Adrenal gland (tissue), 12 donors: ENCODE data around the gene GPR161. TPM values are rescaled to one million over a fixed set of nuclear protein-coding genes. Genes with fewer than 3 reads are reported as not detected.
"Not testable (repeated sequence)": the region's sequence is repeated elsewhere in the genome, so short reads cannot be mapped to it uniquely, and the experiment has no call there.

Experiments used
- DNase-seq, 7 donors: peaks; one replicate each; pipeline ENCODE4 v3.0.0-alpha.2; 2019 to 2020
- H3K27ac ChIP-seq, 5 donors: fragments of 200-600 bp; sonication (generic) in 4 of 5; 1 replicate in 3 of 5; 2 replicates in 2 of 5; pipeline versions ENCODE4 v1.5.1 to v1.8.0; 2016 to 2020; ENCODE audit warnings: mild to moderate bottlenecking in 1 of 5
- H3K27me3 ChIP-seq: fragments of 200-600 bp; 2 replicates; pipeline ENCODE4 v1.8.0; 2021
- H3K36me3 ChIP-seq, 2 donors: fragments of 200-600 bp; replicated peaks in 1 of 2; 1 replicate in 1 of 2; 2 replicates in 1 of 2; pipeline versions ENCODE4 v1.5.1 to v1.8.0; 2018 to 2022
- H3K4me1 ChIP-seq, 2 donors: fragments of 200-600 bp; replicated peaks in 1 of 2; 1 replicate in 1 of 2; 2 replicates in 1 of 2; pipeline versions ENCODE4 v1.5.1 to v1.8.0; 2018 to 2021
- H3K4me3 ChIP-seq, 4 donors: fragments of 200-600 bp; sonication (generic) in 3 of 4; one replicate each; pipeline ENCODE4 v1.5.1; 2016 to 2018
- H3K9me3 ChIP-seq, 3 donors: fragments of 200-600 bp; sonication (generic) in 1 of 3; replicated peaks in 1 of 3; 1 replicate in 2 of 3; 2 replicates in 1 of 3; pipeline versions ENCODE4 v1.5.1 to v1.8.0; 2016 to 2021
- CTCF ChIP-seq, 6 experiments: fragments of 450-650 bp in 4 of 6; fragments of 200-600 bp in 2 of 6; sonication (generic) in 1 of 6; IDR thresholded peaks; 1 replicate in 5 of 6; 2 replicates in 1 of 6; pipeline versions ENCODE4 v1.5.1 to v1.8.0; 2016 to 2021; ENCODE audit warnings: antibody characterized with exemption in 6 of 6, mild to moderate bottlenecking in 2 of 6, moderate library complexity in 1 of 6
- POLR2A ChIP-seq, 2 donors: fragments of 450-650 bp; IDR thresholded peaks; one replicate each; pipeline ENCODE4 v1.6.1; 2017; ENCODE audit warnings: antibody characterized with exemption in 2 of 2, mild to moderate bottlenecking in 2 of 2, moderate library complexity in 1 of 2
- WGBS, 4 donors: extraction: QIAGEN DNeasy Blood & Tissue Kit in 2 of 4; methylation state at CpG; one replicate each; pipeline versions ENCODE4 v1.1.5 to v1.1.7; 2013 to 2017; 5-methylcytosine and 5-hydroxymethylcytosine counted together
- intact Hi-C, 2 donors: fragments of 100-400 bp; cut with DNase I; formaldehyde crosslinking; loops; one replicate each; pipeline versions ENCODE4 v1.14.1 to v1.15.0; 2022 to 2023
- polyA plus RNA-seq, 3 donors: library from polyadenylated mRNA; stranded (reverse); fragments of 200-250 nt in 2 of 3; fragments of 350-450 nt in 1 of 3; fragmentation: Illumina TruSeq in 1 of 3; extraction: RNeasy Lipid Tissue Mini Kit (QIAGEN cat#74804) in 1 of 3; gene quantifications; one replicate each; pipeline ENCODE4 v1.2.3, GENCODE V29; 2013 to 2014
- total RNA-seq, 9 donors: library from RNA; depleted of rRNA in 4 of 9; stranded (reverse); fragments of >200 nt in 4 of 9; fragments of 120-200 nt in 1 of 9; fragmentation: NEBNext Ultra II Directional in 1 of 9; extraction: Animal tissue kit (Norgen Biotek cat#: 25700) in 1 of 9; gene quantifications; one replicate each; pipeline versions ENCODE4 v1.1.0 to v1.2.4, GENCODE V29; 2013 to 2023
- donor health status: healthy with polysubstance abuse.
- donor health status: Bipolar disorder and iron deficiency.
- donor health status: DM: yes; HTN: yes; CAD: no.
- donor health status: DM: no; HTN: no; CAD: no.
- donor health status: DM: no; HTN: no; CAD: no.
- donor health status: DM: yes; HTN: yes; CAD: no.

GPR161 gene
- total and polyA plus RNA-seq, 12 donors, result 0.75 to 4.8 (median 2.9) TPM

GRCh38 chr1:168057921-168058320 is 78.8 kb downstream of the GPR161 start:
- intact Hi-C loops, result no loop called here

GRCh38 chr1:168057355-168057754 is 79.4 kb downstream of the GPR161 start:
- TF ChIP-seq CTCF (IDR thresholded peaks at IDR 0.05), result no peak
- no peak for TF ChIP-seq POLR2A (IDR thresholded peaks at IDR 0.05)
- intact Hi-C loops, result no loop called here
- H3K27me3 ChIP-seq, result no peaks in the 10 kb centered on the region
- H3K4me1 ChIP-seq, result peaks cover 0 to 12% of the 10 kb centered on the region in 2 donors
- H3K27ac ChIP-seq, result no peak overlapping the region
- WGBS, 4 donors, result 90 to 100% (median 96%) methylated on average over 1 of the region's 1 CpG
- H3K4me3 ChIP-seq, result no peak overlapping the region
- H3K9me3 ChIP-seq, result no peaks in the 10 kb centered on the region
- peaks cover 0 to 6% of the 10 kb centered on the region in 2 donors for H3K36me3 ChIP-seq
- DNase-seq, result no peak

More at GRCh38 chr1:168057921-168058320, 78.8 kb downstream of the GPR161 start:
- 96 to 99% (median 98%) methylated on average over 2 of the region's 2 CpGs for WGBS, 4 donors
- no peak for DNase-seq
- H3K27me3 ChIP-seq, result no peaks in the 10 kb centered on the region
- TF ChIP-seq CTCF (IDR thresholded peaks at IDR 0.05) (no peak), POLR2A (IDR thresholded peaks at IDR 0.05) (no peak)
- H3K9me3 ChIP-seq, result no peaks in the 10 kb centered on the region
- no peak overlapping the region for H3K4me3 ChIP-seq
- peaks cover 0 to 6% of the 10 kb centered on the region in 2 donors for H3K36me3 ChIP-seq
- peaks cover 0 to 12% of the 10 kb centered on the region in 2 donors for H3K4me1 ChIP-seq
- no peak overlapping the region for H3K27ac ChIP-seq

- intact Hi-C loops, H3K27ac ChIP-seq: not testable (repeated sequence)
These were observed 80.6 kb downstream of the GPR161 start for GRCh38 chr1:168056152-168056551.

GRCh38 chr1:168054117-168054516 is 82.6 kb downstream of the GPR161 start:
- Histone ChIP-seq H3K27me3 (no peaks in the 10 kb centered on the region), H3K9me3 (no peaks in the 10 kb centered on the region), H3K27ac (peak overlapping the region in 1 of 5 donors; percentile 15), H3K36me3 (no peaks in the 10 kb centered on the region), H3K4me1 (peaks cover 0 to 12% of the 10 kb centered on the region in 2 donors), H3K4me3 (no peak overlapping the region)
- WGBS, 4 donors, result 40 to 45% (median 43%) methylated on average over 3 of the region's 3 CpGs
- DNase-seq, result peak in 3 of 7 donors; percentile 40 to 50 (median 46)
- intact Hi-C loops, result no loop called here
- no peak for TF ChIP-seq POLR2A (IDR thresholded peaks at IDR 0.05)
- no peak for TF ChIP-seq CTCF (IDR thresholded peaks at IDR 0.05)

More at GRCh38 chr1:168056152-168056551, 80.6 kb downstream of the GPR161 start:
- DNase-seq, H3K9me3 ChIP-seq, H3K36me3 ChIP-seq, H3K4me3 ChIP-seq, H3K27me3 ChIP-seq: not testable (repeated sequence)
- WGBS, 4 donors, result 73 to 91% (median 86%) methylated on average over 27 to 35 of the region's 35 CpGs
- peaks cover 0 to 12% of the 10 kb centered on the region in 2 donors for H3K4me1 ChIP-seq

GRCh38 chr1:168053681-168054080 is 83.0 kb downstream of the GPR161 start:
- Histone ChIP-seq H3K9me3 (no peaks in the 10 kb centered on the region), H3K36me3 (no peaks in the 10 kb centered on the region), H3K27me3 (no peaks in the 10 kb centered on the region), H3K4me3 (no peak overlapping the region), H3K4me1 (peaks cover 0 to 12% of the 10 kb centered on the region in 2 donors), H3K27ac (peak overlapping the region in 1 of 5 donors; percentile 15)
- 75 to 90% (median 86%) methylated on average over 2 of the region's 2 CpGs for WGBS, 4 donors
- intact Hi-C loops, result no loop called here
- DNase-seq, result no peak
- TF ChIP-seq CTCF (IDR thresholded peaks at IDR 0.05) (no peak), POLR2A (IDR thresholded peaks at IDR 0.05) (no peak)
